KBM-7 (cell line): ENCODE results near the gene PNPLA7.

Source experiments
- DNase-seq: peaks from one replicate; pipeline ENCODE4 v3.0.0-alpha.2; 2015
- in situ Hi-C: fragments of 300-500 bp; cut with MboI; formaldehyde crosslinking; loops from 2 replicates; pipeline ENCODE4 v1.14.3; 2020; ENCODE audit warnings: low sequenced_read_pairs, low pct_unique_long_range_greater_than_20kb, mixed read lengths

PNPLA7 gene

GRCh38 chr9:137501457-137501856 is 48.7 kb downstream of the PNPLA7 start:
- in situ Hi-C loops: no loop called here
- DNase-seq: no peak

- in situ Hi-C loops: no loop called here
- DNase-seq: no peak
Measured at GRCh38 chr9:137500666-137501397, 49.4 kb downstream of the PNPLA7 start.

DNA sequence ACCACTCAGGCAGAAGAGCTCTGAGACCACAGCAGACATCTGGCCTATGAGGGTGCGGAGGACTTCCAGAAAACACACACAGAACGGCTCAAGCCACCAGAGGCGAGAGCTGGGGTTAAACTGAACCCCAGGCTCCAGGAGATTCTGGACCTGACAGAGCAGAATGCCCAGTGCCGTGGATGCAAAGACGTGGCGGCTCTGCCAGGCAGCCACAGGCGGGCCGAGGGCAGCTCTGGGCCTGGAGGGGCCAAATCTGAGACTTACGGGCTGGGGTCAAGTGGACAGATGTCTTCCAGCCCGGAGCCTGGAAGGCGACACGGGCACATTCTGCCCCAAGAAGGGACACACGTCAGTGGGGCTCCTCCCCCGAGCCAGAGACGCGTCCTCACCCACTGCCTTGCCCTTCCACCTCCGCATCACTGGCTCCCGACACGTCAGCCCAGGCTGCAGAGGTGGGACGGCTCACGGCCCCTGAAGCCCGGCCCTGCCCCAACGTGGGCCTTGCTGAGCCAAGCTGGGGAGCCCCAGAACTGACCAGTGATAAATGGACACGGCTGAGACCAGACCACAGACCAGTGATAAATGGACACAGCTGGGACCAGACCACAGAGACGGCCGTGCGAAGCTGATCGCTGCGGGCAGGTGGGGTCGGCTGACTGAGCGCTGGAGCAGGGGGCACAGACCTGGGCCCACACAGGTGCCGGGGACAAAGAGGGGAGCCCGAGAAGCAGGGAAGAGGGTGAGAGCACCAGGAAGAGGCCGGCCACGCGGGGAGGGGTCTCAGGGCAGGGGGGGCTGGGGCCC is 50.1 kb downstream of the PNPLA7 start:
- in situ Hi-C loops: no loop called here
- DNase-seq: no peak

DNA sequence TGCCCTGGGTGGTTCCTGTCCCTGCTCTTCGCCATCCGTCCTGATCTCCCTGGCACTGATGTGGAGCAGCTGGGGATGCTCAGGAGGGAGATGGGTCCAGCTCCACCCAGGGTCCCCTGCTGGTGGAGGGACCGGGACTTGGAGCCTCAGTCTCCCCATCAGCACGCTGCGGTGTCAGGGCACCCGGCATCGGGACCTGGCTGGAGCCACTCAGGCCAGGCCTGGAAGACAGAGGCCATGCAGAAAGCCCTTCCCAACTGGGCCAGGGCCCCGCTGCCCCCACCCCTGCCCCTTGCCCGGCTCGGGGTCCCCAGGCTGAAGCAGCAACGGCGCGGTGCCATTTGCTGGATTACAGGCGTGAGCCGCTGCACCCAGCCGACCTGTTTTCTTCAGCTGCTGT is 50.8 kb downstream of the PNPLA7 start:
- in situ Hi-C loops: no loop called here
- DNase-seq: no peak

- in situ Hi-C loops: no loop called here
Measured at GRCh38 chr9:137498720-137499150, 51.5 kb downstream of the PNPLA7 start.

DNA sequence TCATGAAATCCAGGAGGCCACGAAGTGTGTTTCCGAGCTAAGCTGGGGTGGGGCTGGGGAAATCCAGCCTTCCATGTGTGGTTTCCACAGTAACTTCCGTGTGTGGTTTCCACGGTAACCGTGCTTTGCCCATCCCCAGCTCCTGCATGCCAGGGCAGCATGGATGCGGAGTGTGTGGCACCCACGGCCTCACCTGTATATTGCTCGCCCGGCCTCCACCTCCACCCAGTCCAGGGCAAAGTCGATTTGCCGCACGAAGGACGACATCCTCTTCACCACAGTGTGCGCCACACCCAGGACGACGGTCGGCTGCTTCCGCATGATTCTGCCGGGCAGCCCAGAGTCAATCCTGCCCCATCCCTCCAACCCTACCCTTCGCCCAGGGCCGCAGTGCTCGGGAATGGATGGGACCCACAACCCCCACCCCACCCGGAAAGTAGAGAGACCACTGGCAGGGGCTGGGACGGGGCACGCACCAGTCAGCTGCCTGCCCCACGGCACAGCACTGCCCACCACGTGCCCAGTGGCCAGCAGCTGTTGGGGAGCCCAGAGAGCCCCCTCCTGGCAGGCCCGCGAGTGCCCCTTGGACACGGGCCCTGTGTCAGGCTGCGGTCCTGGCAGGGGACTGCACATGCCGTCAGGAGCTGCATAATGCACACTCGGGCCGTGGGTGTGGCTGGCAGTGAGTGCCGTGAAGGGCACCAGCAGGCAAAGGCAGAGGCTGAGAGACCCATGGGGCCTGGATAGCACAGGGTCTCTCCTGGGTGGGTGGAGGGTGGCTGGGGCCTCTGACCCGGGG is 52.1 kb downstream of the PNPLA7 start:
- DNase-seq: no peak
- in situ Hi-C loops: no loop called here

More at GRCh38 chr9:137498720-137499150, 51.5 kb downstream of the PNPLA7 start:
- DNase-seq: no peak

- no peak for DNase-seq
- in situ Hi-C loops: no loop called here
Measured at GRCh38 chr9:137496601-137497375, 53.4 kb downstream of the PNPLA7 start.

DNA sequence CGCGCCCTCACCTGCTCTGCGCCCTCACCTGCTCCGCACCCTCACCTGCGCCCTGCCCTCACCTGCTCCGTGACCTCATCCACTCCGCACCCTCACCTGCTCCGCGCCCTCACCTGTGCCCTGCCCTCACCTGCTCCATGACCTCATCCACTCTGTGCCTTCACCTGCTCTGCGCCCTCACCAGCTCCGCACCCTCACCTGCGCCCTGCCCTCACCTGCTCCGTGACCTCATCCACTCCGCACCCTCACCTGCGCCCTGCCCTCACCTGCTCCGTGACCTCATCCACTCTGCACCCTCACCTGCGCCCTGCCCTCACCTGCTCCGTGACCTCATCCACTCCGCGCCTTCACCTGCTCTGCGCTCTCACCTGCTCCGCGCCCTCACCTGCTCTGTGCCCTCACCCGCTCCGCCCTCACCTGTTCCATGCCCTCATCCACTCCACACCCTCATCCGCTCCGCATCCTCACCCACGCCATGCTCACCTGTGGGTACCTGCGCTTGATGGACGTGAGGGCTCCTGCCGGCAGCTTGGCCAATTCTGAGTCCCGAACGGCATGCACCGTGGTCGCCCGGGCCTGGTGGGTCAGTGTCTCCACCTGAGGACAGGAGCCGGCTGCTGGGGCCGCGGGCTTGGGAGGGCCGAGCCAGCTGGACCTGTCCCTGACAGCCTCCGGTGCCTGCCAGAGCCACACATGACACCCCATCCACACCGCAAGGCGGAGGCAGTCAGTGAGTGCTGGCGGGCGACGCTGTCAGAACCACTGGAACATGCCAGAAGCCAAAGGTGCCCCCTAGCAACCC is 55.5 kb downstream of the PNPLA7 start:
- no peak for DNase-seq
- in situ Hi-C loops: no loop called here

DNA sequence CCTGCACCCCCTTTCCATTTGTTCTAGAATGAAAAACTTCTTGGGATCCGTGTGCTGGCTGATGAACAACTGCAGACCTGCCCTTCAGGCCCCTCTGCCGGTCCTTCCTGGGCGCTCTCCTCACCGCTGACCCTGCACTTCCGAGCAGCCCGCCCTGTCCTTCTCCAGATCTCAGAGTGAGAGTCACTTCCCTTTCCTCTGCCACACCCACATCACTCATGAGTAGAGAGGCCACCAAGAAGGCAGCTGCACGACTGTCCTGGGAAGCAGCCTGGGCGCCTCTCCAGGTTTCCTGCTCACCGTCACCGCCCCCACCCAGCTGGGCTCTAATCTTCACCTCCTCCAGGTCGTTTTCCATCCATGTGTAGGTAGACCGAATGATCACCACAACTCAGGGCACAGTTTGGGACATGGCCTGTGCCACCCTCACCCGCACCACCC is 56.1 kb downstream of the PNPLA7 start:
- DNase-seq: peak; percentile 73
- in situ Hi-C loops: no loop called here

- no peak for DNase-seq
- in situ Hi-C loops: no loop called here
Measured at GRCh38 chr9:137493364-137494103, 56.7 kb downstream of the PNPLA7 start.

DNA sequence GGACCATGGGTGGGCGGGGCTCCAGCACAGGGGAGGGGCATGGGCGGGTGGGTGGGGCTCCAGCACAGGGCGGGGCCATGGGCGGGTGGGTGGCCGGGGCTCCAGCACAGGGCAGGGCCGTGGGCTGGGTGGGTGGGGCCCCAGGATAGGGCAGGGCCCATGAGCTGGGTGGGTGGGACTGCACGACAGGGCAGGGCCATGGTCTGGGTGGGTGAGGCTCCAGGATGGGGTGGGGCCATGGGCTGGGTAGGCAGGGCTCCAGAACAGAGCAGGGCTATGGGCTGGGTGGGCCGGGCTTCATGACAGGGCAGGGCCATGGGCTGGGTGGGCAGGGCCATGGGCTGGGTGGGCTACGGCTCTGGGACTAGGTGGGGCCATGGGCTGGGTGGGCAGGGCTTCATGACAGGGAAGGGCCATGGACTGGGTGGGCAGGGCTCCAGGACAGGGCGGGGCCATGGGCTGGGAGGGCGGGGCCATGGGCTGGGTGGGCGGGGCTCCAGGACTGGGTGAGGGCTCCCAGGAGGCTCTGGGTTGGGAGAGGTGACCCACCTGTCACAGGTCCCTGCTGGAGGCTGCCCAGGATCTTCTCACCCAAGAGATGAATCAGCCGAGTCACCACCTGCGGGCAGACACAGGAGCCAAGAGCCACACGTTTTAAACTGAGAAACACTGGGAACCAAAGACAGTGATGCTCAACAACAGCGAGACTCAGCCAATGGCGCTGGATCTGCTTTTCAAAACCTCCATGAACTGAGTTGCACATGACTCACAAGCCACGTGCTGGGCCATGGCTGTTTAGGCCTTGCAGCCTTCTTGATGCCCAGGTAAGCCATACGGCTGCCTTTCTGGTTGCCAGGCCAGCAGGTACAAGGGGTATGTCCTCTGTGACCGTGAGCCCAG is 57.5 kb downstream of the PNPLA7 start:
- no peak for DNase-seq
- in situ Hi-C loops: no loop called here

DNA sequence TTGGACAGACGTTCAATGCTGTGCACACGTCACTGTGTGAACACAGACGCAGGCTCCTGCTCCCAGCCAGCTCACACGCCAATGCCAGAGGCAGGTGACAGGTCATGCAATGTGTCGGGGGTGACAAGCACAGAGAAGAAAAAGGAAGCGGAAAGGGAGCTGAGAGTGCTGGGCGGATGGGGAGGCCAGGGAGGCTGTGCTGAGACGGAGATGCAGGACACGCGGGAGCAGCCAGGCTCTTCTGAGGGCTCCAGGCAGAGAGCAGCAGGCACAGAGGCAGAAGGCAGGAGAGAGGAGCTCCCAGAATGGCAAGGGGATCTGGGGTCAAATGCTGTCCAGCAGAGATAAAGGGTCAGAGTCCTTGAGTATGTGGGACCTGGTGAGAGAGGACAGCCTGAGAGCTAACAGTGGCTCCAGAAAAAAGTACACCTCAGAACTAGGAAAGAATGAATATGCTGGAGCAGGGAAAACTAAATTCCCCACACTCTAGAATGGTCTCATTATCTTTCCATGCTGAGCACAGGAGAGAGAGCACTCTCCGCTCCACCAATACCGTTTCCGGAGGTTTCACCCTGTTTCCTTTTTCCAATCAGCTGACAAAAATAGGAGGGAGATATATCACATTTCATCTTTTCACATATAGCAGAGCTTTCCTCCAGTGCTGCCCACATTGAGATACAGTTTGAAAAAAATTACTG is 58.3 kb downstream of the PNPLA7 start:
- DNase-seq: no peak
- in situ Hi-C loops: no loop called here

- in situ Hi-C loops: no loop called here
- no peak for DNase-seq
Measured at GRCh38 chr9:137490532-137491186, 59.5 kb downstream of the PNPLA7 start.

GRCh38 chr9:137488906-137489305 is 61.3 kb downstream of the PNPLA7 start:
- in situ Hi-C loops: no loop called here
- no peak for DNase-seq

DNA sequence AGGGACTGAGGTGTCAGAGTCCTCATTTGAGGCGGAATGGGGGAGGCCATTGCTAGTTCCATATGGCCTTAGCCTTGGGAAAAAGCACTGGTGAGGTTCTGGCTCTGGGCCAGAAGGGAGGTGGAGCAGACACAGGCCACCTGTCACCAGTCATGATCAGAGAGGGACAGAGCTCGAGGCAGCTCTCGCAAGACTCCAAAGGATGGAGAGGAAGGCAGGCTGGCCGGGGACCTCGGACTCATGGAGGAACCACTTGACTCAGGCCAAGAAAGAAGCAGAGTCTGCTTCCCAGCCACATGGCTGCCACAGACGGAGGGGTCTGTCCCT is 61.9 kb downstream of the PNPLA7 start:
- DNase-seq: no peak

More for the DNA sequence above, 61.9 kb downstream of the PNPLA7 start:
- in situ Hi-C loops: no loop called here
